K562 (cell line): ENCODE measurements around the gene ABCG1.

ENCODE experiments used
- ARNT ChIP-seq, 2 experiments: fragments of 450-650 bp; IDR thresholded peaks; 2 replicates each; pipeline ENCODE4 v1.6.1; 2016; ENCODE audit warnings: mild to moderate bottlenecking in 1 of 2
- KDM4B ChIP-seq, 2 experiments: fragments of 450-650 bp in 1 of 2; sonication (generic) in 1 of 2; IDR thresholded peaks; 2 replicates each; pipeline ENCODE4 v1.6.1; 2016 to 2017; ENCODE audit warnings: borderline replicate concordance in 2 of 2, antibody characterized with exemption in 1 of 2, low read depth in 1 of 2, mild to moderate bottlenecking in 1 of 2
- SRSF7 ChIP-seq: fragments of 200-400 bp; formaldehyde crosslinking; optimal IDR thresholded peaks from 2 replicates; pipeline ENCODE3; 2017; ENCODE audit warnings: mild to moderate bottlenecking, low read depth, low read length
- TAF1 ChIP-seq: IDR thresholded peaks from 2 replicates; pipeline ENCODE4 v1.6.1; 2011; ENCODE audit warnings: mild to moderate bottlenecking, low read length, moderate library complexity; ENCODE audit not compliant: insufficient read depth, control insufficient read depth, severe bottlenecking; ENCODE audit errors: extremely low read depth
- YY1 ChIP-seq, 3 experiments: IDR thresholded peaks; 2 replicates each; pipeline ENCODE4 v1.6.1; 2011; ENCODE audit warnings: low read length in 2 of 3, mild to moderate bottlenecking in 2 of 3, moderate library complexity in 2 of 3, borderline replicate concordance in 1 of 3, control low read depth in 1 of 3, low read depth in 1 of 3; ENCODE audit not compliant: insufficient read depth in 3 of 3, insufficient replicate concordance in 2 of 3, control insufficient read depth in 1 of 3, insufficient read length in 1 of 3; ENCODE audit errors: extremely low read depth in 1 of 3
- ZFP30 ChIP-seq: fragments of 250-450 bp; sonication (Bioruptor Pico); IDR thresholded peaks from 2 replicates; pipeline ENCODE4 v1.8.0; 2022; ENCODE audit warnings: moderate library complexity, mild to moderate bottlenecking, inconsistent platforms, borderline replicate concordance
- ZNF232 ChIP-seq: sonication (generic); formaldehyde crosslinking; IDR thresholded peaks from 2 replicates; pipeline ENCODE4 v1.8.0; 2022; ENCODE audit warnings: mild to moderate bottlenecking, missing genetic modification reagents
- ZNF75A ChIP-seq: fragments of 450-650 bp; formaldehyde crosslinking; IDR thresholded peaks from 2 replicates; pipeline ENCODE4 v1.4.0; 2020; ENCODE audit warnings: mild to moderate bottlenecking
- TF ChIP-seq, protein P1 (sequence below), 3 experiments: IDR thresholded peaks in 2 of 3; conservative IDR thresholded peaks in 1 of 3; 2 replicates each; pipeline ENCODE4 v1.5.1; 2011 to 2012; ENCODE audit warnings: low read length in 3 of 3, mild to moderate bottlenecking in 3 of 3, control low read depth in 2 of 3, improper control_type of control experiment in 1 of 3, inconsistent platforms in 1 of 3, low read depth in 1 of 3, mixed read lengths in 1 of 3, moderate library complexity in 1 of 3; ENCODE audit not compliant: insufficient read depth in 2 of 3

DNA sequence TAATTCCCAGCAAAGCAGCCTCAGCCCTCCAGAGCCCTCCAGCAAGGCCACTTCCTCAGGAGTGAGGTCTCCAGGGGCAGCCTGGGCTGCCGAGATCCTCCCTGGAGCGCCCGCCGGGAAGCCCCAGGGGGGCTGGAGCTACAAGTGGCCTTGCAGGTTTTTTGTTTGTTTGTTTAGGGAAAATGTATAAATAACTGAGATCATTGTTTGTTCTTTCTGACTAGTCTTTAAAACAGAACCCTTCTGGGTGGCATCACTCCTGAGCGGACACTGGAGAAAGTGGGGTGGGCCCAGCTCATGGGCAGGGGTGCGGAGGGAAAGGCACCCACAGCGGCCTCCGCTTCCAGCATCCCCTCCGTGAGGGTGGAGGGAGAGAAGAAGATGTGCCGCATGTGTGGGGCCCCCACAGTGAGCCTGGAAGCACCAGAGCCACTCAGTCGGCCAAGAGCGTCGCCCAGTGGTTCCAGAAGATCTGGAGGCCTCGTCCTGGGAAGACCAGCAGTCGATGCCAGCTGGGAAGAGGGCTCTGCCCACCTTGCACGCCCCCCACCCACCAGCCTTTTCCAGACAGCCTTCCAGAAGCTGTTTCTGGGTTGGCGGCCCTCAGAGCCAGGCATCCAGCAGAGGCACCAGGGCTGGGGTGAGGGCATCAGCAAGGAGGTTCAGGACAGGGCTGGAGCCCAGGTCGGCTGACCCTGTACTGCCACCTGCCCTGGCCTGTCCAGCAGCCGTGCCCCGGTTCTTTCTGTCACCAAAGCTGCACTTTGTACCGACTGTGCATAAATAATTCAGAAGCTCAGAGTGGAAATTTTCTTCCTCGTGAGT, 61.6 kb downstream of the ABCG1 start:
- TF ChIP-seq YY1 (IDR thresholded peaks at IDR 0.05; ENCODE audit: borderline replicate concordance in 1 of 3, control insufficient read depth in 1 of 3, extremely low read depth in 1 of 3, insufficient read depth in 3 of 3, insufficient read length in 1 of 3, insufficient replicate concordance in 2 of 3, low read depth in 1 of 3, low read length in 2 of 3) (no peak), ZFP30 (CRISPR knock-in tag) (no peak), SRSF7 (no peak), KDM4B (IDR thresholded peaks at IDR 0.05; ENCODE audit: borderline replicate concordance in 2 of 2, low read depth in 1 of 2) (no peak), ZNF75A (CRISPR knock-in tag) (no peak), ZNF232 (CRISPR knock-in tag) (no peak), TAF1 (no peak), ARNT (IDR thresholded peaks at IDR 0.05) (no peak)
- TF ChIP-seq, protein P1, sequence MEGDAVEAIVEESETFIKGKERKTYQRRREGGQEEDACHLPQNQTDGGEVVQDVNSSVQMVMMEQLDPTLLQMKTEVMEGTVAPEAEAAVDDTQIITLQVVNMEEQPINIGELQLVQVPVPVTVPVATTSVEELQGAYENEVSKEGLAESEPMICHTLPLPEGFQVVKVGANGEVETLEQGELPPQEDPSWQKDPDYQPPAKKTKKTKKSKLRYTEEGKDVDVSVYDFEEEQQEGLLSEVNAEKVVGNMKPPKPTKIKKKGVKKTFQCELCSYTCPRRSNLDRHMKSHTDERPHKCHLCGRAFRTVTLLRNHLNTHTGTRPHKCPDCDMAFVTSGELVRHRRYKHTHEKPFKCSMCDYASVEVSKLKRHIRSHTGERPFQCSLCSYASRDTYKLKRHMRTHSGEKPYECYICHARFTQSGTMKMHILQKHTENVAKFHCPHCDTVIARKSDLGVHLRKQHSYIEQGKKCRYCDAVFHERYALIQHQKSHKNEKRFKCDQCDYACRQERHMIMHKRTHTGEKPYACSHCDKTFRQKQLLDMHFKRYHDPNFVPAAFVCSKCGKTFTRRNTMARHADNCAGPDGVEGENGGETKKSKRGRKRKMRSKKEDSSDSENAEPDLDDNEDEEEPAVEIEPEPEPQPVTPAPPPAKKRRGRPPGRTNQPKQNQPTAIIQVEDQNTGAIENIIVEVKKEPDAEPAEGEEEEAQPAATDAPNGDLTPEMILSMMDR (IDR thresholded peaks at IDR 0.05 in 2 of 3, conservative IDR thresholded peaks at IDR 0.05 in 1 of 3; ENCODE audit: insufficient read depth in 2 of 3, low read depth in 1 of 3, low read length in 3 of 3): no peak
